Measurements from ENCODE around the gene NFXL1. TPM values are rescaled to one million over a fixed set of nuclear protein-coding genes. Genes with fewer than 3 reads are reported as not detected.

NFXL1 gene
- total and polyA plus RNA-seq, 10 of the 15 experiments (the other 5 are each of a cell fraction or from before 2014, with no cell fraction given), result 8.1 to 16.5 (median 13.1) TPM

DNA sequence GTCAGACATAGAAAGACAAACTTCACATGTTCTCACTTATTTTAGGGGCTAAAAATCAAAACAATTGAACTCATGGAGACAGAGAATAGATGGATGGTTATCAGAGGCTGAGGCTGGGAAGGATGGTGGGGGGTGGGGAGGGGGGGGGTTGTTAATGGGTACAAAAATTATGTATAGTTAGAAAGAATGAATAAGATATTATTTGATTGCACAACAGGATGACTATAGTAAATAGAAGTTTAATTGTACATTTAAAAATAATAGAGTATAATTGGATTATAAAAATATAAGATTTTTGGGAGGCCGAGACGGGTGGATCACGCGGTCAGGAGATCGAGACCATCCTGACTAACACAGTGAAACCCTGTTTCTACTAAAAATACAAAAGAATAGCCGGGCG lies 109.8 kb downstream of the NFXL1 start:
- Histone ChIP-seq H3K9me3 (replicated peaks; ENCODE audit: control insufficient read depth, insufficient read depth, low read length) (no peaks in the 10 kb centered on the region), H3K9ac (ENCODE audit: control insufficient read depth, insufficient read depth, low read length) (no peak overlapping the region), H2AFZ (ENCODE audit: control insufficient read depth, low read depth, low read length) (no peak overlapping the region), H3K4me1 (ENCODE audit: control insufficient read depth, insufficient read depth, low read length) (no peaks in the 10 kb centered on the region), H3K4me2 (ENCODE audit: control insufficient read depth, insufficient read depth) (no peak overlapping the region), H4K20me1 (ENCODE audit: control insufficient read depth, insufficient read depth) (no peaks in the 10 kb centered on the region), H3K27me3 (replicated peaks in 1 of 2; ENCODE audit: control insufficient read depth in 2 of 2, insufficient read depth in 2 of 2, low read length in 1 of 2) (no peaks in the 10 kb centered on the region), H3K27ac (ENCODE audit: control insufficient read depth, insufficient read depth) (no peak overlapping the region), H3K4me3 (no peak overlapping the region), H3K36me3 (ENCODE audit: control insufficient read depth in 2 of 2, insufficient read depth in 2 of 2, low read length in 1 of 2) (no peaks in the 10 kb centered on the region), H3K79me2 (ENCODE audit: control insufficient read depth, insufficient read depth, low read length) (no peaks in the 10 kb centered on the region)
- ChIA-PET CTCF (no interaction called here), POLR2A (no interaction called here), SMC1A (ENCODE audit: uncharacterized antibody, unreplicated experiment) (no interaction called here), RAD21 (ENCODE audit: unreplicated experiment) (no interaction called here)
- in situ Hi-C loops (cut with MboI) (no loop called here), intact Hi-C loops (cut with micrococcal nuclease; ENCODE audit: unreplicated experiment) (no loop called here)
- no peak for TF ChIP-seq JUND (IDR thresholded peaks at IDR 0.05; ENCODE audit: low read depth, low read length)
- no peak for TF ChIP-seq EP300 (IDR thresholded peaks at IDR 0.05; ENCODE audit: borderline replicate concordance in 1 of 2, control insufficient read depth in 1 of 2, low read depth in 2 of 2, low read length in 2 of 2)
- TF ChIP-seq SMARCA5 (IDR thresholded peaks at IDR 0.05), result no peak
- TF ChIP-seq CHD2 (IDR thresholded peaks at IDR 0.05; ENCODE audit: borderline replicate concordance, low read depth, low read length), result no peak
- TF ChIP-seq RAD51 (IDR thresholded peaks at IDR 0.05), result no peak
- no peak for TF ChIP-seq HDAC6 (IDR thresholded peaks at IDR 0.05; ENCODE audit: unreplicated experiment)
- no peak for TF ChIP-seq EZH2 (IDR thresholded peaks at IDR 0.05; ENCODE audit: borderline replicate concordance, control insufficient read depth, low read depth, low read length)
- no peak for TF ChIP-seq PAX8 (IDR thresholded peaks at IDR 0.05)
- no peak for TF ChIP-seq CEBPB (IDR thresholded peaks at IDR 0.05; ENCODE audit: borderline replicate concordance in 1 of 2, low read depth in 2 of 2, low read length in 2 of 2)
- TF ChIP-seq RBBP5 (conservative IDR thresholded peaks at IDR 0.05), result no peak
- TF ChIP-seq POLR2AphosphoS2 (IDR thresholded peaks at IDR 0.05; ENCODE audit: low read depth, low read length), result no peak
- BruUV-seq (replicated peaks), result no TSS peak
- FAIRE-seq, result no peak
- DNase-seq (ENCODE audit: low read depth, low spot score), result no peak
- WGBS (ENCODE audit: insufficient coverage, insufficient replicate concordance, low lambda C conversion rate, missing lambda C conversion rate), result 62% methylated on average over 7 of the region's 7 CpGs
- no peak for ATAC-seq
